C4-2B (cell line): ENCODE data around the gene ADGRV1.
"Not testable (repeated sequence)": the region's sequence is repeated elsewhere in the genome, so short reads cannot be mapped to it uniquely, and the experiment has no call there.

ENCODE experiments used
- H3K27ac ChIP-seq: fragments of 450-650 bp; 2 replicates; pipeline ENCODE4 v1.5.1; 2017
- ZFX ChIP-seq: fragments of 450-650 bp; IDR thresholded peaks from 2 replicates; pipeline ENCODE4 v1.6.1; 2017
- TF ChIP-seq, protein P1 (sequence below): fragments of 450-650 bp; conservative IDR thresholded peaks from 2 replicates; pipeline ENCODE4 v1.5.1; 2017; ENCODE audit warnings: mild to moderate bottlenecking

Gene ADGRV1

DNA sequence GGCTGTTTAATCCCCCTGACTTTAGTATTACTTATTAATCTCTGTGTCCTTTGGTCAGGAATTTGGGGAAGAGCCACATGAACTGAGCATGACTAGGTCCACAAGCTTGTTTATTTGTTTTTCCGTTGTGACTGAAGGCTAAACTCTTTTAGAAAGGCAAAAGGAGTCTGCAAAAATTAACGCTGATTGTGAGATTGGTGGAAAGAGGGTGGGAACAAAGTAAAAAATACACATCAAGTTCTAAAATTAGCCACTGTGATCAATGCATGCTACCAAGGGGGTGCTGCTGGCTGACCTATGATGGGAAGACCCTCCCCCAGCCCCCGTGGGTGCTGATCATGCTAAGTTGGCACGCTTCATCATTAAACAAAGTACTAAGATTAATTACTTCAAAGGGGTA is 356.8 kb downstream of the ADGRV1 start:
- no peak overlapping the region for H3K27ac ChIP-seq
- no peak for TF ChIP-seq ZFX
- TF ChIP-seq, protein P1, sequence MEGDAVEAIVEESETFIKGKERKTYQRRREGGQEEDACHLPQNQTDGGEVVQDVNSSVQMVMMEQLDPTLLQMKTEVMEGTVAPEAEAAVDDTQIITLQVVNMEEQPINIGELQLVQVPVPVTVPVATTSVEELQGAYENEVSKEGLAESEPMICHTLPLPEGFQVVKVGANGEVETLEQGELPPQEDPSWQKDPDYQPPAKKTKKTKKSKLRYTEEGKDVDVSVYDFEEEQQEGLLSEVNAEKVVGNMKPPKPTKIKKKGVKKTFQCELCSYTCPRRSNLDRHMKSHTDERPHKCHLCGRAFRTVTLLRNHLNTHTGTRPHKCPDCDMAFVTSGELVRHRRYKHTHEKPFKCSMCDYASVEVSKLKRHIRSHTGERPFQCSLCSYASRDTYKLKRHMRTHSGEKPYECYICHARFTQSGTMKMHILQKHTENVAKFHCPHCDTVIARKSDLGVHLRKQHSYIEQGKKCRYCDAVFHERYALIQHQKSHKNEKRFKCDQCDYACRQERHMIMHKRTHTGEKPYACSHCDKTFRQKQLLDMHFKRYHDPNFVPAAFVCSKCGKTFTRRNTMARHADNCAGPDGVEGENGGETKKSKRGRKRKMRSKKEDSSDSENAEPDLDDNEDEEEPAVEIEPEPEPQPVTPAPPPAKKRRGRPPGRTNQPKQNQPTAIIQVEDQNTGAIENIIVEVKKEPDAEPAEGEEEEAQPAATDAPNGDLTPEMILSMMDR = no peak

DNA sequence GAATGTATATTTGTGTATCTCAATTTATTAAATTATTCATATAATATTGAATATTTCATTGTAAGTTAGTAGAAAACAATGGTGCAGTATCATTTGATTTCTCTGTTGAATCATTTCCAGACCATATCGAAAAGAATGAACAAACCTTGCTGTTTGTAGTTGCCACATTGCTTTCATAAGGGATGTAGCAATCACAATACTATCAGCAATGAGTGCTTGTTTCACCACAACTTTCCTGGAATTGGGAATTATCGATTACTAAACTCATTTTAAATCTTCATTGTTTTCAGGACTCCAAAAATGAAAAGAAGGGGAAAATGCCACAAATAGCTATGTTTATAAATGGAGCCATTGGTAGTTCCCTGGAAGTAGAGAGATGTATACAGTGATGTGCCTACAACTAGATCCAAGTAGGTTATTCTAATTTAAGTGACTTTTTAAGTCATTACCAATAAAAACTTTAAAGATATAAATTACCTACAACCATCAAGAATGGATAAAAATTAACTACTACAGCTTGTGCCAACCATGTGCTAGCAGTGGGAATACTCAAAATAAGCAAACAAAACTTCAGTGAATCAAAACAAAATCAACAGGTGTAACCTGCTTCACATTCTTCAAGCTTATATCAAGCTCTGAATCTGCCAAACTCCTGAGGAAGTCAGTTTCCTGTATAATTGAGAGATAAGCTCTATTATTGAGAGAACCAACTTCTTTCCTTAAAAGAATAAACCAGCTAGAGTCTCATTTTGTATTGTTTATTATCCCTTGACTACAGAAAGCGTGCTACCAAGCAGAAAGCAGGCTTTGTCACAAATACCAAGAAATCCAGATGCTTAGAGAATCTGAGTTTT is 358.6 kb downstream of the ADGRV1 start:
- TF ChIP-seq, protein P1 = no peak
- no peak for TF ChIP-seq ZFX
- H3K27ac ChIP-seq = no peak overlapping the region

DNA sequence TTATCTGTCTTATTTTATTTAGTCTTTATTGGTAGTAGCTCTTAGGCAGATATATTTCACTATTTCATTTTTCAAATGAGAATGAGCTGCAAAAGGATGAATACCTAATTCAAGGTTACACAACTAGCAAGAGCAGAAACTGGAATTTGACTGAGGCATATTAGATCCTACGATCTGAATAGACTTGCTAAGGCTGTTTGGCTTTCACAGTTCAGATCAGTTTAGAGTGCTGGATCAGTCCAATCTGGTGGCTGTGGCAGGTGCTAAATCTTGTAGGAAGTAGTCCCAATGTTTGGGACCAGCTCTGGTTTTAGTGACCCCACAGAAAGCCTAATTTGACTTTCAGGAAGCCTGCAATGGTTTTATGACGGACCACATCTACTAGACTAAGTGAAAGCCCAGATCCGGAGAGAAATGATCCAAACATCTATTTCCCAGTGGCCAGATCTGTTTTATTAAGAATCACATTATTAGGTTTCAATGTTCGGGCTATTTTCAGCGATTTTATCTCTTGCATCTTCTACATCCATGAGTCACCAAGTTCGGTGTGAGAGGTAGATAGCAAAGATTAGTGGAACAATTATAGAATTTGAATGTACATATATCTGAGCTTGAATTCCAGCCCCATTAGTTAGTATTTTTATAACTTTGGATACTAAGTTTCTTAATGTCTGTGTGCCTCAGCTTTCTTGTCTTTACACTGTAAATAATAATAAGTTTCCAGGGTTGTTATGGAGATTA is 359.5 kb downstream of the ADGRV1 start:
- TF ChIP-seq, protein P1 = no peak
- no peak for TF ChIP-seq ZFX
- no peak overlapping the region for H3K27ac ChIP-seq

GRCh38 chr5:90921418-90921973 is 362.9 kb downstream of the ADGRV1 start:
- TF ChIP-seq, protein P1 = no peak
- no peak for TF ChIP-seq ZFX
- no peak overlapping the region for H3K27ac ChIP-seq

DNA sequence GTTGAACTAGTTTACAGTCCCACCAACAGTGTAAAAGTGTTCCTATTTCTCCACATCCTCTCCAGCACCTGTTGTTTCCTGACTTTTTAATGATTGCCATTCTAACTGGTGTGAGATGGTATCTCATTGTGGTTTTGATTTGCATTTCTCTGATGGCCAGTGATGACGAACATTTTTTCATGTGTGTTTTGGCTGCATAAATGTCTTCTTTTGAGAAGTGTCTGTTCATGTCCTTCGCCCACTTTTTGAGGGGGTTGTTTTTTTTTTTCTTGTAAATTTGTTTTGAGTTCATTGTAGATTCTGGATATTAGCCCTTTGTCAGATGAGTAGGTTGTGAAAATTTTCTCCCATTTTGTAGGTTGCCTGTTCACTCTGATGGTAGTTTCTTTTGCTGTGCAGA is 365.6 kb downstream of the ADGRV1 start:
- H3K27ac ChIP-seq = not testable (repeated sequence)

DNA sequence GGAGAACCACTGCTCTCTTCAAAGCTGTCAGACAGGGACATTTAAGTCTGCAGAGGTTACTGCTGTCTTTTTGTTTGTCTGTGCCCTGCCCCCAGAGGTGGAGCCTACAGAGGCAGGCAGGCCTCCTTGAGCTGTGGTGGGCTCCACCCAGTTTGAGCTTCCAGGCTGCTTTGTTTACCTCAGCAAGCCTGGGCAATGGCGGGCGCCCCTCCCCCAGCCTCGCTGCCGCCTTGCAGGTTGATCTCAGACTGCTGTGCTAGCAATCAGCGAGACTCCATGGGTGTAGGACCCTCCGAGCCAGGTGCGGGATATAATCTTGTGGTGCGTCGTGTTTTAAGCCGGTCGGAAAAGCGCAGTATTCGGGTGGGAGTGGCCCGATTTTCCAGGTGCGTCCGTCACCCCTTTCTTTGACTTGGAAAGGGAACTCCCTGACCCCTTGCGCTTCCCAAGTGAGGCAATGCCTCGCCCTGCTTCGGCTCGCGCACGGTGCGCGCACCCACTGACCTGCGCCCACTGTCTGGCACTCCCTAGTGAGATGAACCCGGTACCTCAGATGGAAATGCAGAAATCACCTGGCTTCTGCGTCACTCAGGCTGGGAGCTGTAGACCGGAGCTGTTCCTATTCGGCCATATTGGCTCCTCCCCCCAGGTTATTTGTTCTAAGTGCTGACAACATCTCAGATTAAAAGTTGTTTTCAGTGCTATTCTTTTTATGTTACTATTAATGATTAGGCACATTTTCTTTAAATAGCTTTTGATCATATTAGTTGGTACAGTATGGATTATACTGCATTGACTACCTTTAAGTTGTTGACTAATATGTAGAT is 370.6 kb downstream of the ADGRV1 start:
- H3K27ac ChIP-seq = not testable (repeated sequence)

DNA sequence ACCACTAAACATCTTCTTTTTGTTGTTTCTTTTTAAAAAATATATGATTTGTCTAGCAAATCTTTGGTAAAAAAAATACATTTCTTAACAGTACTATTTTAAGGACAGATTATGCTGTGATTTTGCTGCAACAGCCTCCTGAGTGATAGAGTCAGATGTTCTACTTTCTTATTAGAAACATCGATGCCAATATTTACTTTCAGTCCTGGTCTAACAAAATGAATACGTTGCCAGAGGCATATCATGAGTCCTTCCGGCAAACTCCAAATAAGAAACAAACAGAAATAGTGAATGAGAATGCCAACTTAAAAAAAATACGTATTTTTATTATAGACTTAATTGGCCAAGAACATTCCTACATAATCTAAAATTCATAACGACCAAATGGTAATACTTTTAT is 371.5 kb downstream of the ADGRV1 start:
- no peak overlapping the region for H3K27ac ChIP-seq
- TF ChIP-seq ZFX = no peak
- TF ChIP-seq, protein P1 = no peak
